Endothelial cell of hepatic sinusoid (primary cell): Measurements from ENCODE around the gene LYSMD1.
"Not testable (repeated sequence)": the region's sequence is repeated elsewhere in the genome, so short reads cannot be mapped to it uniquely, and the experiment has no call there.

Experiments
- in situ Hi-C: cut with HindIII; loops from 2 replicates; pipeline ENCODE4 v1.10.0; 2017; ENCODE audit warnings: low sequenced_read_pairs

The LYSMD1 gene

DNA sequence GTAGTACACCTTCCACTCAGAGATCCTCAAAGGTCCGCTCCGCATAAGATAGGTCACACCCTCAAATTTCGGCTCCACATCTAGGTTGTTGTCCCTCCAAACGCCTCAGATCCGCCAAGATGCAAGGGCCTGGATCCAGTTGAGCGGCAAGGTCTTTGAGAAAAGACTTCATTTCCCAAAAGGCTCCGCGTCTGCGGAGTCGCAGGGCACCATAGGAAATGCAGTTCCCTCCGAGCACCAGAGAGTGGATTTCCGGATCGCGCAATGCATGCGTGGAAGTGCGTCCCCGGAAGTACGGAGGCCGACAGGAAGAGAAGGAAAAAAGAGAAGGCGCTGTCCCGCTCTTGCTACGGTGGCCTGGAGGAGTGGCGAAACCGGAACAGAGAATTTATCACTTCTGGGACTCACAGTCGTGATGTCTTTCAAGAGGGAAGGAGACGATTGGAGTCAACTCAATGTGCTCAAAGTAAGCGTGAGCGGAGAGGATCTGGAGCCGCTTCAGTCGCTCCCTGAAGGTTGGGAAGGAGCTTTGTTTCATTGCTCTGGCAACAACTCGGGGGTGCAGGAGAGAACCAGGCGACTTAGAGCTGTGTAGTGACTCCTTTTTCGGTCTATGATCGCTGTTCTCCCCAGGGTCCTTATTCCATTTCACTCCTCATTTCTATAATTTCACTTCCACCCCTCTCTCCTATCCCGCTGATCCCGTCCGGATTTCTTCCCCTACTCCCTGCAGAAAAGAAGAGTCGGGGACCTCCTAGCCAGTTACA is at the start of gene LYSMD1, which contains the start of gene SCNM1:
TSS of gene LYSMD1 (minus strand) at position 165 of the 767 bp plus-strand sequence. CDS start 644 bp downstream, outside the sequence.
TSS of gene SCNM1 (plus strand) at position 407 of the 767 bp plus-strand sequence. CDS start at position 416, 9 bp downstream.
- in situ Hi-C loops = no loop called here

DNA sequence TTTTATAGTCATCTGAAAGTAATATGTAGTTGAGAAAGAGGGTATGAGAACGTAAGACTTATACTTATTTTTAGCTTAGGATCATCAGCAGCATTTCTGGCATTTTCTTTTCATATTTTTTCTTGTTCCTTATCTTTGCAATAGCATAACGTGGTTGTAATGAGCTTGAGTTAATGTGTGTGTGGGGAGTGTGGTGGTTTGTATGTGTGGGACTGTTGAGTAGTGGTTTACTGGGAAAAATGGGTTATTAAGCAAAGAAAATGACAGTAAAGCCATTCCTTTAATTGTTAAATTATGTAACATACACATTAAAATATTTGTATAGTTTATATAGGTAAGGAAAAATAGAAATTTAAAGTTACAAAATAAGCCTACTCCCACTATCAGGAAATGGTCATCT is 47.9 kb upstream of the LYSMD1 start:
- in situ Hi-C loops = no loop called here

GRCh38 chr1:151211972-151212705 is 46.4 kb upstream of the LYSMD1 start:
- in situ Hi-C loops = no loop called here

GRCh38 chr1:151210830-151211229 is 45.1 kb upstream of the LYSMD1 start:
- in situ Hi-C loops = no loop called here

DNA sequence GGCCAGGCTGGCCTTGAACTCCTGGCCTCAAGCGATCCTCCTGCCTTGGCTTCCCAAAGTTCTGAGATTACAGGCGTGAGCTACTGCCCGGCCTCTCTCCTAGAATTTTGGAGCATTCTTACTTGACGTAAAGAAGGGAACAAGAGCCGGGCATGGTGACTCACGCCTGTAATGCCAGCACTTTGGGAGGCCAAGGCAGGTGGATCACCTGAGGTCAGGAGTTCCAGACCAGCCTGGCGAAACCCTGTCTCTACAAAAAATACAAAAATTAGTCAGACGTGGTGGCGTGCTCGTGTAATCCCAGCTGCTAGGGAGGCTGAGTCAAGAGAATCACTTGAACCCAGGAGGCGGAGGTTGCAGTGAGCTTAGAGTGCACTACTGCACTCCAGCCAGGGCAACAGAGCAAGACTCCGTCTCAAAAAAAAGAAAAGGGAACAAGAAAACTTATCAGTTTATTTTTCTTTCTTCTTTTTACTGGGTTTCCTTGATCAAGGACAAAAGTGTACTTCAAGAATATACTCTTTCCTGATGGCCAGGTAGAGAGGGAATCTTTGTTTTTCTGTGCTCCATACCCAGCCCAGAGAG is 39.8 kb upstream of the LYSMD1 start:
- in situ Hi-C loops = loop anchor here (5.0 kb wide), 1 partner anchor 42 kb away; no protein-coding TSS in a partner anchor

DNA sequence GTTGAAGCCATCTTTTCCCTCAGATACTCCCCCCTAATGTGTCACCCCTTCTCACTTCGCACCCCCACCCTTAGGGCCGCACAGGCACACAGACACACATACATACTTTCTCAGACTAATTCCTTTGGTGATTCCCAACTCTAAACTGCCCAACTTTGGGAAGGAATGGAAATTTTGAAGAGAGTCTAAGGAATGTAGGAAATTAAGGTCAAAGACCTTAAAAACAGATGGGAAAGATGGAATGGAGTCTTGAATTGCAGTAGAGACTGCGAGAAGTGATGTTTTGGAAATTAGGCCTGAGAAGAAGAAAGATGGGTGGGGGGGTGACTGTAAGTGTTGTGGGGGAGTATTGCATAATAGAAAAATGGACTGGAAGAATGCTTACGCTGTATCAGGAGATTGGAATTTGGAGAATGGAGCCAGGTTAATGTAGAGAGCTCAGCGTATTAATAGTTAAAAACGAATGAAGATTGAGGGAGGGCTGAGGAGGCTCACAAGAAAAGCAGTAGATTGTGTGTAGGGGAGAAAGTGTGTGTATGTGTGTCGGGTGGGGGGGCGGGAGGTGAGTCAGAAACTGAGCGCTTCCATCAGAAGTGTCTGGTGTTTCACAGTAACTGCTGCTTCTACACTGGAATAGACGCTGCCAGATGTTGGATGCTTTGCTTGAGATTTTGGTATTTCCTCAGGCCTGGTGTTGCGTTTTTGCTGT is 34.3 kb upstream of the LYSMD1 start:
- in situ Hi-C loops = no loop called here

DNA sequence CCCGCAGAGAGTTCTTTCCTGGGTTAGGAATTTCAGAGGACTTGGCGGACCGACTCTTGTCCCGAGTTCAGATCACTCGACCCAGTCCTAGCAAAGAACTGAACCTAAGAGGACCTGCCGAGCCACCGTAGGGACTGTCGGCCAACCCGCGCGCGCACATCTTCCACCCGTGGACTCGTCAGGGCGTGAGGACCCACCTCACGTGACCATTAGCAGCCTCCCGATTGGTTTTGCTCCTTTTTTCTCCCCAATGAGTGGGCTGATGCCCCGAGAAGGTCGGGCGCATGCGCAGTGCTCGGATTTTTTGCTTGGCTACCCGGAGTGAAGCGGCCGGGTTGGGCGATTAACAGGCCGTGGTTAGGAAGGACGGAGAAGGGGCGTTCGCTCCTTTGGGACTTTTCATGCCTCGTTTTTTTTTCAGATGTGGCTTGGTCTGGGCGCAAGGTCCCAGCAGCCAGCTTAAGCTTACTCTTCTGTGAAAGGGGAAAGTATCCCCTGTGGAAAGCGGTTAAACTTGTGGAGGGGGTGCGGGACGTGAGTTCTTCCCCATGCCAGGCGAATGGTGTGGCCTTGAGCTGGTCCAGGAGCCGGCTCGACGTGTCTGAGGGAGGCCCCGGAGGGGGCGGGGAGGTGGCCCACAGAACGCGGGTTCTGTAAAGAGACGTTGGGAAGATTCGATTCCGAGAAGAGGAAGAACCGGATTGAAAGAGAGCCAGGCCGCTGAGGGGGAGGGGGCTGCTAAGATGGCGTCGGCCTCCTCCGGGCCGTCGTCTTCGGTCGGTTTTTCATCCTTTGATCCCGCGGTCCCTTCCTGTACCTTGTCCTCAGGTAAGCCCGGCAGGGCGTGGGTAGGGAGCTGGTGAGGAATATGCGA is 32.8 kb upstream of the LYSMD1 start, which contains the start of gene PIP5K1A:
TSS of gene PIP5K1A (plus strand) at position 299 of the 874 bp plus-strand sequence. CDS start at position 744, 445 bp downstream.
- in situ Hi-C loops = no loop called here

- in situ Hi-C loops = no loop called here
Observed at GRCh38 chr1:151197863-151198253, 32.2 kb upstream of the LYSMD1 start.

GRCh38 chr1:151196292-151196800 is 30.6 kb upstream of the LYSMD1 start:
- in situ Hi-C loops = no loop called here

DNA sequence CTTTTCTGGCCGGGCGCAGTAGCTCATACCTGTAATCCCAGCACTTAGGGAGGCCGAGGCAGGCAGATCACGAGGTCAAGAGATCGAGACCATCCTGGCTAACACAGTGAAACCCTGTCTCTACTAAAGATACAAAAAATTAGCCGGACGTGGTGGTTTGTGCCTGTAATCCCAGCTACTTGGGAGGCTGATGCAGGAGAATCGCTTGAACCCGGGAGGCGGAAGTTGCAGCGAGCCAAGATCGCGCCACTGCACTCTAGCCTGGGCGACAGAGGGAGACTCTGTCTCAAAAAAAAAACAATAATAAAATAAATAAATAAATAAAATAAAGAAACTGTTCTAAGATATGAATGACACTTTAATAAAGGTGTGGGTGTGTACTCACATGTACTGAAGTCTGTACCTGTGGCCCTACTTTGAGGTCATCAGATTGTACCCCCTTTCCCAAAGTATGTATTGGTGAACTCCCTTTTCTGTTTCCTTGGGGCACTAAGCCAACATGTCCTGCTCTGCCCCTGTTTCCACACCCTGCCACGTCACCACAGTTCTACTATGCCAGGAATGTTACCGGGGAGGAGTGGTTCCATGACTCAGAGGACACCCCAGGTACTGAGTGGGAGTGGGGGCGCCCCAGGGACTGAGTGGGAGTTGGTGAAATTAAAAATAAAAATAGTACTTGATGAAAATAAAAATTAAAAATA is 29.3 kb upstream of the LYSMD1 start:
- in situ Hi-C loops = not testable (repeated sequence)

- in situ Hi-C loops = no loop called here
Observed at GRCh38 chr1:151193856-151194255, 28.2 kb upstream of the LYSMD1 start.

- in situ Hi-C loops = no loop called here
Observed at GRCh38 chr1:151193304-151193703, 27.6 kb upstream of the LYSMD1 start.

GRCh38 chr1:151192047-151192446 is 26.3 kb upstream of the LYSMD1 start:
- in situ Hi-C loops = no loop called here

DNA sequence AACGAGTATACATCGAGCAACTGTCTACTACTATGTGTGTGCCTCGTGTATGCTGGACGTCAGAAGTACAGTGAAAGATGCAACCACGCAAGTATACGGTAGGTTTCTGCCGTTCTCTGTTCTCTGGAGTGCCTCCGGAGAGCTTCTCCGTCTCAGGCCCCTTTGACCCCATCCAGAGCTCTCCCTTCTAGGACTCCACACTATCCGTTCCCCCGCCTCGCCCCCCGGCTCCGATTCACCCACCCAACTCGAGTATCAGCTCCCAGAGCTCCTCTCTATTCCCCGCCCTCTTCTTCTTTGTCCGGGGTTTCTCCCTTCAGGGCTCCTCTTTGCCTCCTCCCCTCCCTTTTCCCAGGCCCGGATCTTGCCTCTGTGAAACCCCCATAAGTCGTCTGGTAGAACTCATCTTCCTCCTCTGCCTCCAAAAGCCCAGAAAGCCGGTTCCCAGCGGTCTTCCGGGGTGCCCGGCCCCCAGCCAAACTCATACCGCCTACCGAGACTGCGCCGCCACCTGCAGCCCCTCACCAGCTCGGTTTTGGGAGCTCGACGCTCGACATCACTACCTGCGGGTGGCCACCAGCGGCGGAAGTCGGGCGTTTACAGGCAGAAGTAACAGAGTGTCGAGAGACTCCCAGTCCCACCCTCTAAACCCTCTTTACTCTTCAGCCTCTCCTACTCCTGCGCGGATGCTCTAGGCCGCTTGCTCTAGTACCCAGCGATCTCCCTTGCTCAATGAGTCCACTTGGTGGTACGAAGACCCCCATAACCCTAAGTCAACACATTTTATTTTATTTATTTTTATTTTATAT is 24.1 kb upstream of the LYSMD1 start, which contains the start of gene VPS72:
TSS of gene VPS72 (minus strand) at position 561 of the 809 bp plus-strand sequence. CDS start at position 485, 76 bp downstream.
- in situ Hi-C loops = no loop called here

DNA sequence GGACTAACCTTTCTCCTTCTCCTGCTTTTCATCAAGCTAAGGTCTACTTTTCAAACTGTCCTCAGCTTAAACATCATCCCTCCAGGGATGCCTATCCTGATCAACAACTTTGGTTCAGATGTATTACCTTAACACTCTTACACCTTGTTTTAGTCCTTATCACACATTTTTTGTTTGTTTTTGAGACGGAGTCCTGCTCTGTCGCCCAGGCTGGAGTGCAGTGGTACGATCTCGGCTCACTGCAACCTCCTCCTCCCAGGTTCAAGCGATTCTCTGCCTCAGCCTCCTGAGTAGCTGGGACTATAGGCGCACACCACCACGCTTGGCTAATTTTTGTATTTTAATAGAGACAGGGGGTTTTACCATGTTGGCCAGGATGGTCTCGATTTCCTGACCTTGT is 23.0 kb upstream of the LYSMD1 start:
- in situ Hi-C loops = not testable (repeated sequence)

- in situ Hi-C loops = no loop called here
Observed at GRCh38 chr1:151187205-151187604, 21.5 kb upstream of the LYSMD1 start.

DNA sequence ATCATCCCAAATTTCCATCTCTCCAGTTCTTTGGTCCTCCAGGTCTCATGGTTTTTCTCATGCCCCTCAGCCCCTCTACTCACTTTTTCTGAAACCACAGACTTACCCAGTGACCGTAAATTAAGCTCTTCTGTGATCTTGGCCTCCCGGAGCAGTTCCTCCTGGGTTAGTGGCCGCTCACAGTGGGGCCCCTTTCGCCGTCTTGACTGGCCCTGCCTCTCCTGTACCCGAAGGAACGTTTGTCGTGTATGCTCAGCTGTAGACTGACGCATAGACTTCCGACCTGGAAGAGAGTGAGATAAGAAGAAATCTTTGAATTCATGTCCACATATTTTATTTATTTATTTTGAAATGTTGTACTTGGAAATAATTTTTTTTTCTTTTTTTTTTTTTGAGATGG is 18.5 kb upstream of the LYSMD1 start:
- in situ Hi-C loops = no loop called here

- in situ Hi-C loops = no loop called here
Observed at GRCh38 chr1:151176514-151177045, 10.9 kb upstream of the LYSMD1 start.
